Omental fat pad (tissue), 4 donors: ENCODE data around the gene NMNAT2. TPM values are rescaled to one million over a fixed set of nuclear protein-coding genes. Genes with fewer than 3 reads are reported as not detected.

Experiments
- ATAC-seq: fragments of 150-250 bp; one replicate; pipeline ENCODE4 v1.9.1; 2016; ENCODE audit warnings: mild to moderate bottlenecking, moderate library complexity; ENCODE audit not compliant: low FRiP score
- DNase-seq: peaks from one replicate; pipeline ENCODE4 v3.0.0-alpha.2; 2019; ENCODE audit warnings: low spot score
- CTCF ChIP-seq, 3 donors: fragments of 450-650 bp; IDR thresholded peaks; one replicate each; pipeline ENCODE4 v1.5.1; 2016 to 2017; ENCODE audit warnings: antibody characterized with exemption in 3 of 3, mild to moderate bottlenecking in 3 of 3, moderate library complexity in 2 of 3
- total RNA-seq, 4 donors: library from RNA; depleted of rRNA; stranded (reverse); fragments of >200 nt; gene quantifications; one replicate each; pipeline ENCODE4 v1.1.0, GENCODE V29; 2016

The NMNAT2 gene
- total RNA-seq, 4 donors from 2014 or later: 0.84 to 11.3 (median 5.2) TPM

- no peak for DNase-seq
- ATAC-seq: no peak
- no peak for TF ChIP-seq CTCF (IDR thresholded peaks at IDR 0.05)
Observed at GRCh38 chr1:183423541-183423940, 5.4 kb upstream of the NMNAT2 start.

DNA sequence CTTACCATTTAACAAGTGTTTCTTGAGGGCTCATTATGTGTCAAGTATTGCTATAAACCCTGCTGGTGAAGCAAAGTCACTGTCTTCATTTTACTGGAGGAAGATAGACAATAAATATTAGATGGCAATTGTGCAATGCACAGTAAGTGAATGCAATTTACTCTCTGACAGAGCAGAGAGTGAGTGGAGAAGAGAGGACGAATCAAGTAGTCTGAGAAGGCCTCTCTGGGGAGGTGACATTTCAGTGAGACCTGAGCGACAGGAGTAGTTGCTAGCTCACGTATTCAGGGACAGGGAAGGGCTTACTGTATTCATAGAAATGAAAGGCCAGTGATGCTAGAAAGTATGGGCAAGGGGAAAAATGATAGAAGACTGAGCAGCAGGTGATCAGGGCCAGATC, 1.2 kb upstream of the NMNAT2 start:
- DNase-seq (no peak), ATAC-seq (no peak)
- no peak for TF ChIP-seq CTCF (IDR thresholded peaks at IDR 0.05)

DNA sequence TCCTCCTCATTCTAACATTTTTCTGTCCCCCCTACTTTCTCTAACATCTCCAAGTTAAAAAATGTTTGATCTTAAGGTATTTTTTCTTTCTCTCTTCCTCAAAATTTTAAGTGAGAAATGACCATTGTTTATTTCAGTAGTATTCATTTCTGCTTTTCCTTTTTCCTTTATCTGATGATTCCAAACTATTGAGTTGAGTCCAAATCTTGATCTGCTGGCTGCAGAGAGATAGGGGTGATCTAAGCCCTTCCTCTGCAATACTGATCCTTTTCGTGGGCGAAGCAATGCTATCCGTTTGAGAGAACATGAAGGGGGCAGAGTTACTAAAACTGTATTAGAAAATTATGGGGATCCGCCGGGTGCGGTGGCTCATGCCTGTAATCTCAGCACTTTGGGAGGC, 516 bp upstream of the NMNAT2 start:
- TF ChIP-seq CTCF (IDR thresholded peaks at IDR 0.05): no peak
- ATAC-seq (no peak), DNase-seq (no peak)

GRCh38 chr1:183416850-183417771, 1.1 kb downstream of the NMNAT2 start:
- DNase-seq: peak; percentile 25
- no peak for TF ChIP-seq CTCF (IDR thresholded peaks at IDR 0.05)
- ATAC-seq: peak; percentile 82

GRCh38 chr1:183414365-183414764, 3.8 kb downstream of the NMNAT2 start:
- no peak for TF ChIP-seq CTCF (IDR thresholded peaks at IDR 0.05)
- DNase-seq: no peak

GRCh38 chr1:183411091-183411490, 7.1 kb downstream of the NMNAT2 start:
- DNase-seq: no peak
- no peak for ATAC-seq
- no peak for TF ChIP-seq CTCF (IDR thresholded peaks at IDR 0.05)

More at GRCh38 chr1:183414365-183414764, 3.8 kb downstream of the NMNAT2 start:
- no peak for ATAC-seq

- ATAC-seq (no peak), DNase-seq (no peak)
Observed at GRCh38 chr1:183407961-183408360, 10.2 kb downstream of the NMNAT2 start.

More at GRCh38 chr1:183407961-183408360, 10.2 kb downstream of the NMNAT2 start:
- no peak for TF ChIP-seq CTCF (IDR thresholded peaks at IDR 0.05)
